Measurements from ENCODE around the gene DKKL1. TPM values are rescaled to one million over a fixed set of nuclear protein-coding genes. Genes with fewer than 3 reads are reported as not detected.
A peak's percentile ranks its signal among the peaks of the same experiment; 100 is the strongest.

The DKKL1 gene
- polyA plus RNA-seq, 1 donor, result 2.4 TPM

DNA sequence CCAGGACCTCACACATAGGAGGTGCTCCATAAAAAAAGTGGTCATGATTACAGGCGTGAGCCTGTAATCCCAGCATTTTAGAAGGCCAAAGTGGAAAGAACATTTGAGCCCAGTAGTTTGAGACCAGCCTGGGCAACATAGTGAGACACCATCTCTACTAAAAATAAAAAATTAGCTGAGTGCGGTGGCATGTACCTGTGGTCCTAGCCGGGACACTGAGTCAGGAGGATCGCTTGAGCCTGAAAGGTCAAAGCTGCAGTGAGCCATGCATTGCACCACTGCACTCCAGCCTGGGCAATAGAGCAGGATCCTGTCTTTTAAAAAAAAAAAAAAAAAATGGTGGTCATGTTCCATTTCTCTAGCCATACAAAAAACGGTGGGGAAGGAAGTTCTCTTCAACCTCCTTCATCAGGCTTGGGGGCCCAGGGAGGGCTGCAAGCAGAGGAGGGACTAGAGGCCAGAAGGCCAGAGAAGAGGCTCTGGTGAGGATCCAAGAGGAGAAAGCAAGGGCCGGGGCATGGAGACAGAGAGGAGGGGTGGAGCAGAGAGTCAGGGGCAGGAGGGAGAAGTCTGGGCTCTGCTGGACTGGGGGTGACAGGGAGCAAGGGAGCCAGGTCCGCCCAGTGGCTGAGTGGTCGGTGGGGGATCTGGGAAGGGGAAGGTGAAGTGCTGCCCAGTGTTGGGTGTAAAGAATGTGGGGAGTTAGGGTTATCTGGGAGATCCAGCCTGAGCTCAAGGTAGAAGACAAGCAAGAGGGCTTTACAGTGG lies 33.2 kb downstream of the DKKL1 start:
- DNase-seq (ENCODE audit: low read depth), result no peak

DNA sequence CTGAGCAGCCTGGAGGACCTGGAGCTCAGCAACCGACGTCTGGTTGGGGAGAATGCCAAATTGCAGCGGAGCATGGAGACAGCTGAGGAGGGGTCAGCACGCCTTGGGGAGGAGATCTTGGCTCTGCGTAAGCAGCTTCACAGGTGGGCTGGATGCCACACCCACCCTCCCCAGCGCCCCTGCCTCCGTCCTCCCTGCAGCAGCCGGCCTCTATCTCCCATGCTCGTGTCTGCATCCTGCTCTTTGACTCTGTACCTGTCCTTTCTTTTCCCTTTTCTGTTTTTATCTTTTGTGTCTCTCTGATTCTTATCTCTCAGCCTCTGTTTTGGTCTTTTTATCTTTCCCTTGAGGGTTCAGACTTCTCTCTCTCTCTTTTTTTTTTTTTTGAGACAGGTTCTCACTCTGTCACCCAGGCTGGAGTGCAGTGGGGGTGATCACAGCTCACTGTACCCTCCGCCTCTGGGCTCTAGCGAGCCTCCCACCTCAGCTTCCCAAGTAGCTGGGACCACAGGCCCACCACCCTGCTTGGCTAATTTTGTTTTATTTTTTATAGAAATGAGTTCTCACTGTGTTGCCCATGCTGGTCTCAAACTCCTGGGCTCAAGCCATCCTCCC lies 34.4 kb downstream of the DKKL1 start:
- DNase-seq (ENCODE audit: low read depth), result no peak

GRCh38 chr19:49398931-49399330 lies 35.3 kb downstream of the DKKL1 start:
- DNase-seq (ENCODE audit: low read depth), result no peak

DNA sequence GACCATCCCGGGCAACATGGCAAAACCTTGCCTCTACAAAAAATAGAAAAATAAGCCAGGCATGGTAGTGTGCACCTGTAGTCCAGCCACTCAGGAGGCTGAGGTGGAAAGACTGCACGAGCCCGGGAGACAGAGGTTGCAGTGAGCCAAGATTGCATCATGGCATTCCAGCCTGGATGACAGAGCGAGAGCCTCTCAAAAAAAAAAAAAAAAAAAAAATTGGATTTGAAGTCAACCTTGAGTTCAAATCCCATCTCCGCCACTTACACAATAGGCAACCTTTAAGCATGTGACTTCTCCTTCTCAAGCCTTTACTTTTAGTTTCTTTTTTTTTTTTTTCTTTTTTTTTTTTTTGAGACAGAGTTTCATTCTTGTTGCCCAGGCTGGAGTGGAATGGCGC lies 36.4 kb downstream of the DKKL1 start:
- no peak for DNase-seq (ENCODE audit: low read depth)

DNA sequence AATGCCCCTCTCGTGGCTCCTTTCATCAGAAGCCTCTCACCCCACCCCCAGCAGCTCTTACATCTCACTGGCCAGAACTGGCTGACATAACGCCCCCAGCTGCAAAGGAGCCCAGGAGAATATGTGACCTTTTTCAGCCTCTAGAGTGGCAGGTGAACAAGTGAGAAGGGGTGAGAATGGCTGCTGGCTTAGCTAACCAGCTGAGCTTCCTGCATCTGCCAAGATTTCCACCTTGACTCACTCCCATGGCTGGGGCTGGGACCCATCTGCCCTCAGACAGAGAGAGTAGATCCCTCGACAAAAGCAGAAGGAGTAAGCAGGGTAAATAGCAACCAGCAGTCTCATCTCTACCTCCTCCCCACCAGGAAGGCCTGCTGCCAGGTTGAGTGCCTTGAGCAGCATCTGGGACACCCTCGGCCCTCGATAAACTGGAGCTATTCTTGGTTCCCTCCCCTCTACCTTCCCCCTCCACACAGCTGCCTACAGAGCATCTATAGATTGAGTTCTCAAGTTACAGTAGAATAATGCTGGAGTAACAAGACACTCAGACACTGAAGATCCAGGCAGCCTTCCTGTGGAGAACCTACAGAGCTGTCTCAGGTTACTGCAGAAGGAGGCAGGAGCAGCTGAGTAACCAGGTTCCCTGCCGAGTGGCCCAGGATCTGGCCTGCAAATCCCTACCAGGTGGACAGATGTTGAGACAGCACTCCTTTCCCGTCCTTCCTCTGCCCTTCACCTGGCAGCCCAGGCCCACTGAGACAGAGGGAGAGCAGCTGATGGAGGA lies 39.9 kb downstream of the DKKL1 start:
- no peak for DNase-seq (ENCODE audit: low read depth)

GRCh38 chr19:49407079-49407478 lies 43.4 kb downstream of the DKKL1 start:
- no peak for DNase-seq (ENCODE audit: low read depth)

- no peak for DNase-seq (ENCODE audit: low read depth)
These were observed 43.9 kb downstream of the DKKL1 start for GRCh38 chr19:49407482-49408015.

- DNase-seq (ENCODE audit: low read depth), result no peak
These were observed 45.3 kb downstream of the DKKL1 start for GRCh38 chr19:49408816-49409440.

DNA sequence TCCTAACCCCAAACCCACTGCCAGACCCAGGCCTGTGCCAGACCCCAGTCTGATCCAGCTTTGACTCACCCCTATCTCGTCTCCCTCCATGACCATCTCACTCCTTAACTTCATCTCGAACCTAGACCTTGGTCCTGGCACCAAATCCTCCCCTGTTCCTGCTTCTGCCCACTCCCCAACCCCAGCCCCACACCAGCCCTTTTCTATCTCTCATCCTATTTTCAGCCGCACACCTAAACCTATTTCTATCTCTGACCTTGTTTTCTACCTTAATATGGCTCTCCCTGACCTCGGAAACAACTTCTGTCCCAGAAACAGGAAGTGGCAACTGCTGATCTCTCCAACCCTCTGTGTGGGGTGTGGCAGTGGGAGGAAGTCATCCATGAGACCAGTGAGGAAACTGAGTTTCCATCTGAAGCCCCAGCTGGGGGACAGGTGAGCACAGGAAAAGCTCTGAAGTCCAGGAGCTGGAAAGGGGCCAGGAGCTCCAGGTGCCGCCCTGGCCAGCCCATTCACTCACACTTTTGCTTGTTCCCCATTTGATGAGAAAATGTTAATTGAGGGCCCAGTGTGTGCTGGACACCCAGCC lies 45.9 kb downstream of the DKKL1 start:
- no peak for DNase-seq (ENCODE audit: low read depth)

- no peak for DNase-seq (ENCODE audit: low read depth)
These were observed 48.1 kb downstream of the DKKL1 start for GRCh38 chr19:49411681-49412326.

DNA sequence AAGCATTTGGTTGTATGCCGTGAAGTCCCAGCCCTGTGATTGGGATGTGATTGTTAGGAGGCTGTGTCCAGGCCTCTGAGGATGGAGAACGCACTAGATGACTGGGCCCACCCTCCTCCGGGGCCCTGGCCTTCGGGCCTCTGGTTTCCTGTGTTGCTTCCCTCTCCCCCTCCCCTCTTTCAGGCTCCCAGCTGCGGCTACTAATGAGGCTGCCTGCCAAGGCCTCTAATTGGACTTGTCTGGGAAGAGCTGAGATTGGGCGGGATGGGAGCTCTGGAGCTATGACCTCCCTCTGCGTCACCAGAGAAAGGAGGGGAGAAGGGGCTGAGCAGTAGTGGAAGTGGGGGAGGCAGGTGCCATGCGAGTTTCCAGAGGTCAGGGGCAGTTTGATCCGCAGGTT lies 49.7 kb downstream of the DKKL1 start:
- DNase-seq (ENCODE audit: low read depth), result peak; percentile 45

DNA sequence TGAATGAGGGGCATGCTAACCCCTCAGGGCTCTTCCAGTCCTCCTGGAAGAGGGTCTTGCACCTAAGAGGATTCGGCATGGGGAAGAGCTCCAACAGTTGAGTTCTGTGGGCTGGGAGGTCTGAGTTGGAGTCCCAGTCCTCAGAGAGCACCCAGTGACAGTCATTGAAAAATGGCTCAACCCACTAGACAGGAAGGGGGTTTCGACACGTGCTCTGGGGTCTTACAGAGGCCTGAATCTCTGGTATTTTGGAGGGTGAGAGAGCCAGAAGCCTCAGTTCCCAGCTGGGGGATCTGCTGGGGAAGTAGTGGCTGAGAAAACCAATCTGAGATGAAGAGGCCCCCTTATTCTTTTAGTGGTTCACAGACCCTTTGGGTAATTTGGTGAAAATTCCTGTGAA lies 50.6 kb downstream of the DKKL1 start:
- DNase-seq (ENCODE audit: low read depth), result no peak

- no peak for DNase-seq (ENCODE audit: low read depth)
These were observed 51.6 kb downstream of the DKKL1 start for GRCh38 chr19:49415102-49415809.

DNA sequence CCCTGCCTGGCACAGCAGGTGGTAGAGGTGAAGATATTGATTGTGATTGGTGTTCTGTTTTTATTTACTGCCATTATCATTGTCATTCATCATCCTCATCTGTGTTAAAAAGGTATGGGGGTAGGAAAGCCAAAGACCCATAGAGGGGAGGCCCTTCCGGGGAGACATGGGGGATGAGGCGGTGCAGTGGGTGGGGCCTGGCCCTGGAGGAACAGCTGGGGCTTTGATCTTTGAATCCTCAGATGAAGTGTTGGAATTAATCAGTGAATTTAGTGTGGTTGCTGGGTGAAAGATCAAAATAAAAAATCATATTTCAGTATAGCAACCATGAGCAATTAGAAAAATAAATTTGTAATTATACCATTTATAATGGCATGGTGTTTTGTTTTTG lies 52.1 kb downstream of the DKKL1 start:
- DNase-seq (ENCODE audit: low read depth), result no peak

DNA sequence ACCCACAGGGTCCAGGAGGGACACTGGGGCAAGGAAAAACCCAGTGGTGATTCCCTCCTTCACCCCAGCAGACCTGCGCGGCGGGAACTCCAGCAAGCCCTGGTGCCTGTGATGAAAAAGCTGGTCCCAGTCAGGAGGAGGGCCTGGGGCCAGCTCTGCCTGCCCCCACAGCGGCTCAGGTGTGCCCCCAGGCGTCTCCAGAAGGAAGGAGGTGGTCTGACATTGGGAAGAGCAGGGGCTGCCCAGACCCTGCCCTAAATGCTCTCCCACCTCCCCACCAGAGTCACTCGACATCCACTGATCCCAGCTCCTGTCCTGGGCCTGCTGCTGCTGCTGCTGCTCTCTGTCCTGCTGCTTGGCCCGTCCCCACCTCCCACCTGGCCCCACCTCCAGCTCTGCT lies 53.4 kb downstream of the DKKL1 start:
- DNase-seq (ENCODE audit: low read depth), result no peak

DNA sequence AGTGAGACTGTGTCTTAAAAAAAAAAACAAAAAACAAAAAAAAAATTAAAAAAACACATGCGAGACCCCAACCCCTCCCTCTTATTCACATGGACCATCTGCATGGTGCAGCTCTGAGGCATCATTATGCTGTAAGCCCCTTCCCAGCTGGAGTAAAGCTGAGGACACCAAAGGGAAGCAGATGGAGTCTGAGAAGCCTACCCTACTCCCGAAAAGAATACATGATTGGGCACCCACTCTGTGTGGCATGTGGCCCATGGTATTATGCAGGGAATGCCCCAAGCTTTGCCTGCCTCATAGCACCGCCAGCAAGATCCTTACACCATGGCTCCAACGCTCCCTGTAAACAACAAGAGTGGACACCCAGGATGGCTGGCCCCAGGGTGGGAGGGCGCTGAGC lies 54.8 kb downstream of the DKKL1 start:
- no peak for DNase-seq (ENCODE audit: low read depth)

DNA sequence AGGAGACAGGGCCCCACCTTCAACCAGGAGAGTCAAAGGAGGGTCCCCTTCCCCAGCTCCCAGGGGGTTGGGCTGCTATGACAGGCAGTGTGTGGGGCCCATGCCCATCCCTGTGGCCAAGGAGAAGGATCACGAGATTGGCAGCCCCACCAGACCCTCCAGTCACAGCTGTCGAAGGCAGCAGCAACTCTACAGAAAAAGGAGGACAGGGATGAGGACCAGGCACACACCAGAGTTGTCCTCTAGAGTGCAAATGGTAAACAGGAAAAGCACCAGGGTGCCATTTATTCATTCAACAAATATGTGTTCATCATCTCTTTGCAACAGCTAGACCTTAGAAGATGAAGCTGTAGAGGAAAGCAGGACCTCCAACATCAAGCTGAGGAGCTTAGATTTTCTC lies 55.5 kb downstream of the DKKL1 start:
- DNase-seq (ENCODE audit: low read depth), result no peak

DNA sequence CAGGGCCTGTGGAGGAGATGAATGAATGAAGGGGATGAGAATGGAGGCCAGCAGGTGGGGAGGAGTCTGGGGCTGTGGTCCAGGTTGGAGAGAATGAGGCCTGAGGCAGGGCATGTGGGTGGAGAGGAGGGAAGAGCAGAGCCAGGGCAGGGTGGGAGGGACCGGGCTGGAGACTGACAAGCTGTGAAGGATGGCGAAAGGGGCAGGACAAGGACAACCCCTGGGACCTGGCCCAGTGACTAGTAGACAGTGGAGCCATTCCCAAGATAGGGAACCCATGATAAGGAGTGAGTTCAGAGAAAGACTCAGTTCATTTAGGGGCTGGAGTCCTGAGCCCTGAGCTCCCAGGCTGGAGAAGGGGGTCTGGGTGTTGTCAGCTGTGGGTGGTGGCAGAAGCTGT lies 56.5 kb downstream of the DKKL1 start:
- no peak for DNase-seq (ENCODE audit: low read depth)

DNA sequence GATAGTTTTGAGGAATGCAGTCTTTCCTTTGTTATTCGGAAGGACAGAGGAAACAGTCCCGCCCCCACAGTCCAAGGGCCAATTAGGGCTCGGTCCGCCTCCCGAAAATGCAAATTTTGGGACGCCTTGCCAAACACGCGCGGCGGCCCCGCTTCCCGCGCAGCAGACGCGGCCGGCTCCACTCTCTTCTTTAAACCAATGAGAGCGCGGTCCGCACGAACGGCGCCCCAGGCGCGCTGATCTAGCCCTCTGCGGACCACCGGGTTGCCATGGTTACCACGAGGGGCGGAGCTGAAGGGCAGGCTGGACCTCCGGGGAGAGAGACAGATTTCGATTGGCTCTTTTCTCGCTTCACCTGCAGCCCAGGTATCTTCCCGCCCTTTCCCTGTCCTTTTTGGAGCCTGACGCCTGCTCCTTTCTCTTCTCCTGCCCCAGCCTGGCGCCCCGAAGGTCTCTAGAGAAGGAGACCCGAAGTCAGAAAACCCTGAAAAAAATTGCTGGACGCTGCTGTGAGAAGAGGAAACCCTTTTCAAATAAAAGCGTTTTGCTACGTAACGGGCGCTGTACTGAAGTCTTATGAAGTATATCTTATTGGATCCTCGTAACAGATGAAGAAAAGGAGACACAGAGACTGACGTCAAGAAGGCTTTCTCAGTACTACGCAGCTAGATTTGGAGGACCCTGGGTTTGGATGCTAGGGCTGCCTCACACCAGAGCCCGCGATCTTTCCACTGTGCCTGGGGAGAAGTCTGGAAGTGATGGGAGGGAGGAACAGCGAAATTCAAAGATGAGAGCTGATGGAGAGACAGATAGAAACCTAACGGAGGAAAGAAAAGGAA lies 57.6 kb downstream of the DKKL1 start:
- no peak for DNase-seq (ENCODE audit: low read depth)

DNA sequence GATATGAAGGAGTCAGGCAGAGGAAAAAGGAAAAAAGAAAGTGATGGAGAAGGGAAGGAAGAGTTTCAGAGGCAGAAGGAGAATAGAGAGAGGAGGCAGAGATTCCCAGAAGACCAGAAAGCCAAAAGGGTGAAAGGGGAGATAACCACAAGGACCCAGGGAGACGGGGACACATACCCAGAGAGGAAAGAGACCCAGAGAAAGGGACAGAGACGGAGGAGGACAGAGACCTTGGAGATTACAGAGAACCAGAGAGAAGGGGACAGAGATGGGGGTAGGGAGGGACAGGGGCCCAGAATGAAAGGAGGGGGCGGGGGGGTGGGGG lies 58.2 kb downstream of the DKKL1 start:
- no peak for DNase-seq (ENCODE audit: low read depth)
